Measurements from ENCODE around the gene DHX30.

- TF ChIP-seq CTCF (IDR thresholded peaks at IDR 0.05) (no peak), EZH2 (IDR thresholded peaks at IDR 0.05) (no peak), EZH2phosphoT487 (IDR thresholded peaks at IDR 0.05) (no peak)
Measured at GRCh38 chr3:47899495-47900108, 96.7 kb downstream of the DHX30 start.

All from neural progenitor cell (in vitro differentiated cells).